Mucosa of gallbladder (tissue), 1 donor: ENCODE results near the gene APOL2. TPM values are rescaled to one million over a fixed set of nuclear protein-coding genes. Genes with fewer than 3 reads are reported as not detected.
"Not testable (repeated sequence)": the region's sequence is repeated elsewhere in the genome, so short reads cannot be mapped to it uniquely, and the experiment has no call there.

Experiments
- DNase-seq: peaks from one replicate; pipeline ENCODE4 v3.0.0-alpha.2; 2020; ENCODE audit warnings: low spot score
- total RNA-seq: library from RNA; stranded (reverse); gene quantifications from one replicate; pipeline ENCODE4 v1.2.1, GENCODE V29; 2021
- donor health status: DM: no; HTN: no; CAD: no.

The APOL2 gene
- total RNA-seq, 1 donor from 2014 or later, result 58.2 TPM

DNA sequence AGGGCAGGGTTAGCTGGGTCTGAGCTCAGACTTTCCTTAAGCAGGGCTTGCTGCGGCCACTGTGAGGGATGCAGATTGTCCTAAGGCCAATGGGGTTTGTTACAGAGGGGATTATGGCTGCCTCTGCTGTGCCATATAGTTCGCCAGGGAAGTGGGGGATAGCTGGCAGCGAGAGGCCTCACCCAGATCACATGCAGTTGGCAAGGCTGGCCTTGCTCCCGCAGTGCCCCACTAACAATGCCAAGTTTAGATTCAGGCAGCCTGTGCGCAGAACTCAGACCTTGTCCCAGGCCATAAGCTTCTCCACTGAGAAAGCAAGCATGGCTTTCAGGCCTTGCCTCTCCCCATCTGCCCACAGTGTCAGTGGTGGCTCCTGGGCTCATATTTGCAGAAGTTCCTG is 4.7 kb upstream of the APOL2 start:
- no peak for DNase-seq

DNA sequence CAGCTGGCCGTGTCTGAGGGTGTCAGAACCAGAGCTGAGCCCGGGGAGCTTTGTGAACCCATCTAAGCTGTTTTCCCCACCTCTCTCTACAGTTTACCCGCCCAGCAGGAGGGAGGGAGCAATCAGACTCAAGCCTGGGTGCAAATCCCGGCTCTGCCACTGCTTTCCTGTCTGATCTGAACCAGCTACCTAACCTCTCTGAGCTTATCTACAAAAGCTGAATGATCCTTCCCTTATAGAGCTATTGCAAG is 252 bp downstream of the APOL2 start:
- no peak for DNase-seq

DNA sequence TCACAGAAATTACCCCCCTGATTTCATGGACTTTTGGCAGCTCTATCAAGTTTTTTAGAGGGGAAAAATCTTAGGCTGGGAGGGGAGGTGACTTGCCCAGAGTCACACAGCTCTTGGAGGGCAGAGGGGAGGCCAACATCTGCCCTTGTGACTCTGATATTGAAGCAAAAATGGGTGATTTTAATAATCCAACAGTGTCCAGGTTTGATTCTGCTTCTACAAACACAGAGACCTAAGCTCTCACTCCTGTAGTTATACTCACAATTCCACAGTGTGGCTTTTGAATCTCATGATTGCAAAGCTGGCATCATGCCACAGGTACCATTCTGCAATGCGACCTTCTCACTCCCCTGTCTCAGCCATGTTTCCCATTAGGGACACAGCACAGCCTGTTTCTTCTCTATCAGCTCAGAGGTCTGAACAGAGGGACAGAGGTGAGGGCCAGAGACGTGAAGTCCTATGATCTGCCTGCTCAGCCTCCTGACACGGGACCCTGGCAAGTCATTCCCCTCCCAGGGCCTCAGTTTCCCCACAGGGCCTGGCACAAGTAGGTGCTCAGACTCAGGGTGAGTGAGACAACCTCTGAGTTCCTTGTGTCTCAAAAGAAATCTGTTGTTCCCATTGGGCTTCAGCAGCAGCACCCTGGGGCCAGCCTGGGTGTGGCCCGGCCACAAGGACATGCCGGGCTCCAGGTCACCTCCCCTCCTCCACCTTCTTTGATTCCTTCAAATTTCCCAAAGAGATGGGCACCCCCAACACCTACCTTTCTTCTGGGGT is 766 bp downstream of the APOL2 start:
- no peak for DNase-seq

DNA sequence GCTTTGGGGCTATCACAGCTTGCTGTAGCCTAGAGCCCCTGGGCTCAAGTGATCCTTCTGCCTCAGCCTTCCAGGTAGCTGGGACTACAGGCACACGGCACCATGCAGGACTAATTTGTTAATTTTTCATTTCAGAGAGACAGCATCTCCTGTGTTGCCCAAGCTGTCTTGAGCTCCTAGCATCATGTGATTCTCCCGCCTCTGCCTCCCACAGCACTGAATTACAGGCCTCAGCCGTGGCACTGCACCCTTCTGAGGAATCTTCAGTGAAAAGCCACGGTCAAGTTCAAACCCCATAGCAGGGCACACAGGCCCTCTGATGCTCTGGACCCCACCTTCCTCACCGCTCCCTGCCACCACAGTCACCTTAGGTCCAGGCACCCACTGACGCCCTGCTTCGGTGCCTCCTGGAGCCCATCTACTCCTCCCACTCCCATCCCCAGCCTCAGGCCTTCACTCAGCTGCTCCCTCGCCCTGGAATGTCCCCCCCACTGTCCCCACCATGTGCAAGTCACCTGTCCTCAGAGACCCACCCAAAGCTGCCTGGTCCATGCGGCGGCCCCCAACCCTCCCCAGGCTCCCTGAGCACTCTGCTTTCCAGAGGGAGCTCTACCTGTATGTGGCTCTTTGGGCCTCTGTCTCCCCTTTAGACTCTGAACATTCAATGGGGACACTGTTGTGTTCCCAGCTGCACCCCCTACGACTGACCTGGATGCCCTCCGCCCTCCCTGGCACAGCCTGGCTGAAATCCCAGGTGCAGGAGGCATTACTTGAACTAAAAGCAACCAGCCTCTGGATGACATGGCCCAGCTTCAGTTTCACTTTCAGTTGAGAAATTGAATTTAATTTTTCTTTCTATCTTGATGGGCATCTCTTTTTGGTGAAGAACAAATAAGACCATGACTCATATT is 1.6 kb downstream of the APOL2 start:
- DNase-seq, result no peak

DNA sequence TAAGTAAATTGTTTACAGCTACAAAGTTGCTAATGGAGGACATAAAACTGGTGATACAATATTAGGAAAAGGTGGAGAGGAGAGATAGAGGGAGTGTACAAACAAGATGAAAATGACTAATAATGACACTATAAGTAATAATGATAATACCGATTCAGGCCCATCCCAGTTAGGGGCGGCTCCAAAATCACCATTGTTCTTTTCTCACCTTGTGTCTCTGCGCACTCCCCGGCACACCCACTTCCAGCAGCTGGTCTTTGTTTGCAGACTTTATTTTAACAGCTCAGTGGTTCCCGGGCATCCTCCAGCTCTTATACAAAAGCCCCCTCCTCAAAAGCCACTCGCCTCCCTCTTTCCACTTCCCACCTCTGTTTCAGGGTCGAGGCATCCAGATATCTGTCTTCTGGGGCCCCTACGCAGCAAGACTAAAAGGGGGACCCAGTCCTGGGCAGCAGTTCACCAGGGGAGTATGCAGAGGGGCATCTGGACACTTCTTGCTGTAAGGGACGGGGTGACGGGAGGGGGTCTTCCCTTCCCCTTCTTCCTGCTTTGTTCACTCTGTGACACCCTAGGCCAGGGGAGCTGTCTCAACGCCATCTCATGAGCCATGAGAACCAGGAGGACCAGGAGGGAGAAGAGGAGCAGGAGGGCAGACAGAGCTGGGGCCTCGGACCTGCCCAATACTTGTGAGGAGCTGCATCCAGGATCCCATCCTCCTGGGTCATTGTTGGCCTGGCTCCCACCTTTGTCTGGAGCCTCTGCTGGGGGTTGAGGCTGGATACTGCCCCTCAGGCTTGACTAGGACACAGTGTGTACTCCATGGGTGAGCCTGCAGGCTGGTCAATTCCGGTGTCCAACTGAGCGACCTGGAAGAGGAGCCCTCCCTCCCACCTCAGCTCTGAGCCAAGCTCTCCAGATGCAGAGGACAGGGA is 2.7 kb downstream of the APOL2 start:
- no peak for DNase-seq

DNA sequence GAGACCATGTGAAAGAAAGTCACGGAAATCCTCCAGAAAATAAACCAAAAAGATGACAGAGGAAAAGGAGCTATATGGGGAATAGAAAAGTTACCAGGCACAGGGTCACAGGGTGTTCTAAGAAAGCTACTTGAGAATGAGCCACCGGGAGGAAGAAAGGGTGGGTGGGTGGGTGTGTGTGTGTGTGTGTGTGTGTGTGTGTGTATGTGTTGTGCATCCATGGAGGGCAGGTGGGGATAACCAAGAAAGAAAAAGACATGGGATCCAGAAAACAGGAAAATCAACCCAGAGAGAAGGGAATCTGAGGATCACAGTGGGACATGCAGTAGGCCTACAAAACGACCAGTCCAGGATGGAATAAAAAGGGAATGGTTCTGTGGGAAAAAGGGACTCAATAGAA is 3.7 kb downstream of the APOL2 start:
- DNase-seq, result no peak

DNA sequence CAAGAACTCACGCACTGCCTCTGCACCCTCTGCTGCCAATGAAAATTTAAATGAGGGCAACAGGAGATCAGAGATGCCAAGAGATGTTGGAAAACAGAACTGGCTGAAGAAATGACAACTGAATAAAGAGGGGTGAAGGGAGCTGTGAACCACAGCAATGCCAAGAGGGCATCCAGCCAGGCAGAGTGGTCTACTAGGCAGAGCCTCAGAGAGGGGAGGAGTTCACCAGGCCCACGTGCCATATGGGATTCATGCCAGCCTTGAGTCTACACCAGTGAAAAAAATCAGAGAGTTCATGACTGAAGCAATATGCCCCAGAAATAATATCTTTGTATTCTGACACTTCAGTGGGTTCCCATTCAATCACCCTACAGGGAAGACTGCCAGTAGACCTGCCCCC is 4.4 kb downstream of the APOL2 start:
- no peak for DNase-seq

DNA sequence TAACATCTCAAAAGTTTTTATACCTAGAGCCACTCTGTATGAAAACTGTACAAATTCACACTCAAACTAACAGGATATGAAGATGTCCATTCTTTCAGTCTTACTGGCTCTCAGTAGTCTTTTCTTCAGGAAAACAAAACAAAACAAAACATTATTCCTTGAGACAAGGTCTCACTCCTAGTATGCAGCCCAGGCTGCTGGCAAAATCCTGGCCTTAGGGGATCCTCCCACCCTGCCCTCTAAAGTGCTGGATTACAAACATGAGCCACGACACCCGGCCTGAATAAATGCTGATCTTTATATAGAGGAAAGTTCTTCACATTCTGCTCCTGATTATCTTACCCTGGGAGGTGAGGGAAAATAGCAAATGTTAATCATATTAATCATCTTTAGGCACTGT is 5.1 kb downstream of the APOL2 start:
- DNase-seq, result no peak

DNA sequence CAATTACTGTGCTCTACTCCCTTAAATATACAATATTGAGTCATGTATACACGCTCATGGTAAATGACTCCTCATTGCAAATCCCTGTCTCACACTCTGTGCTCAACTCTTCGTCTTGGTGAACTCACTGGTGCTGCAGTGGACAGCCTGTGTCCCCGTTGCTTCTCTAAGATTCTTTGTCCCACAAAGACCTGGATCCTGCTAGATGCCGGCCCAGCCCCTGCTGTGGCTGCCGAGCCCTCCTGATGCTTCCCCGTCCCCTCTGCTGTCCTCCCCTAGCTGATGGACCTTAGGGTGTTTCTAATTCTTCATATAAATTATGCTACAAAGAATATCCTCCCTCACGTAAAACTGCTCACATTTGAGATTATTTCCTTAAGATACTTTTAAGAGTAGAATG is 5.5 kb downstream of the APOL2 start:
- DNase-seq, result no peak

DNA sequence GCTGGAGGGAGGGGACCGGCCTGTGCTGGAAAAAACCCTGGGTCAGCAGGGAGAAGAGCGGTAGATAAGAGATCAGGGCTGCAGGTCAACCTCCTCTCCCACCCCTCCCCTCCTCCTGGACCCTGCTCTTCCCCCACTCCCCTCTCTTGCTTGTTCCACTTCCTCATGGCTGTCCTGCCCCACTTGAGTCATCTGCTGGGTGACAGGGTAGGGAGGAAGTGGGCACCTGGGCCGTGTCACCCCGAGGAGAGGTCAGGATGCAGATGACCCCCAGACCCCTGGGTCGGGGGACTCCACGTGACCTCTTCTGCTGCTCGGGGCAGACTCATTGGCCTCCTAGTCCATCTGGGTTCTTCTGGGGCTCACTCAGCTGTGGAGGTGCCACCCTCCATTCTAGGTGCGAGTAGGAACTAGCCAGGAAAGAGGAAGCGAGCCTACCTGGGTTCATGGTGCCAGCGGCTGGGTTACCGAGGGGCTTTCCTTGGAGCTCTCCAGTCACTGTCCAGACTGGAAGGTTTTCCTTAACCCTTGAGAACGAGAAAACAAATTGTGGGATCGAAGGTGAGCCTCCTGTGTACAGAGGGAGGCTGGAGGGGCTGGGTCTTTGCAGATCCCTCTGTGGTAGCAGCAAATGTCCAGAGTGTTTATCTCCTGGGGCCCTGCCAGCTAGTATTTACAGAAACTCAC is 6.5 kb downstream of the APOL2 start:
- DNase-seq, result no peak

DNA sequence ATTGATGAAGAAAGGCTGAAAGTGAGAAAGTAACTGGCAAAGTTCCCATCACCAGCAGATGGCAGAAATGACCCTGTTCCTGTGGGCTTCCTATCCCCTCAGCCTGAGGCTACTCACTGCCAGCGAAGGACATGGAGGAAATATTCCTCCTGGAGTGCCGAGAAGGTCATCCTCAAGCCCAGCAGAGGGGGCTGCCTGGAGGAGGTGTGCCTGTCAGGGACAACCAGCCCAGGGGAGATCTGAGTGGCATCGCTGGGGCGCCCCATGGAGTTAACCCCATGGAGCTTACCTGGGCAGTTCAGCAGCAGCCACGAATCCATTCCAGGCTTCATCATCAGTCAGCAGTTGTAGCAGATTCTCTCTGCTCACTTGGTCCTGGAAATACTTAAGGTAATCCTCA is 8.3 kb downstream of the APOL2 start:
- DNase-seq, result not testable (repeated sequence)

DNA sequence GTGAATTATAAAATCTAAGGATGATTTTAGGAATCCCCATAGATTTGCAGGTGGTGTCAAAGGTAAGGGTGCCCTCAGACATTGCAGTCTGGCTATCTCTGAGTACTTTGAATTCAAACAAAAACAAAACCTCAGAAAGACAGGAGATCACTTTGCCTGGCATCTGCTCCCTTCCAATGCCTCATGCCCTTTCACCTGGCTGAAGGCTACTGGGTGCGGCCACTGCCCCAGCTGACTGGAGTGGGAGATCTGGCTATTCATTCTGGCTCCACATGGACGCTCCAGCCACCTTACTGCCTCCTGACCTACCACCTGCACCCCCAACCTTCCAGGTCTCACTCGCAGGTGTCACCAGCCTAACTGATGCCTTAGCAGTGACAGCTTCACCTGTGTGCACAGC is 9.7 kb downstream of the APOL2 start:
- not testable (repeated sequence) for DNase-seq

DNA sequence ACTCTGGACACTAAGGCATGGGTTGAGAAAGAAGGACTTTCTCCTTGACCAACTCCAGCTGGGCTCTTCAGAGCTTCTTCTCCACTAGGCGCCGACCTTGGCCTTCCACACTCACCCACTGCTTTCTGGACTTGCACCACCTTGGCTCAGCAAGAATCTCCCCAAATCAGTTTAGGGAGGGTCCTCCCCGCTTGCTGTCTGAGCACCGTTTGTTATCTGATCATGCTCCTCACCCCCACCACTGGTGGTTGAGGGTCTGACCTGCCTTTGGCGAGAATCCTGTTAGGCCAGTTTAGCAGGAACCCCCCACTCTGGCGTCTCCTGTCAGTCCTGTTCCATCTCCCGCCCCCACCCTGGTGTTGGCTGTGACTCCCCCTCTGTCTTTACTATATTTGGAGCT is 10.4 kb downstream of the APOL2 start:
- no peak for DNase-seq

DNA sequence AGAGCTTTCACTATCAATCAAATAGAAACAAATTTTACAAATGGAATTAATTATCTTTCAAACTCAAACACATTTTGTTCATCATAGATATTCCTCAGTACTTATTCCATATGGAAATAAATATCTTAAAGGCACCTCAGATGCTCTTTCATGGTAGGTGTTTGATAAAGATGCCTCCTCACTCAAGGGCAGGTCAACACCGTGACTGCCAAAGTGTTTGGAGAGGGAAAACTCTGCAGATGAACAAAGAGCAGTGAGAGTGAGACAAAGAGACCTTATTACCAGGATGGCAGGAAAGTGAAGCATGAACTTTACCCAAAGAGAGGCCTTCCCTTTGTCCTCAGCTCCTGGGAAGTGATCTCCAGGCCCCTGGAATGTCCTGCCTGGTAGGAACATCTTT is 11.0 kb downstream of the APOL2 start:
- not testable (repeated sequence) for DNase-seq

DNA sequence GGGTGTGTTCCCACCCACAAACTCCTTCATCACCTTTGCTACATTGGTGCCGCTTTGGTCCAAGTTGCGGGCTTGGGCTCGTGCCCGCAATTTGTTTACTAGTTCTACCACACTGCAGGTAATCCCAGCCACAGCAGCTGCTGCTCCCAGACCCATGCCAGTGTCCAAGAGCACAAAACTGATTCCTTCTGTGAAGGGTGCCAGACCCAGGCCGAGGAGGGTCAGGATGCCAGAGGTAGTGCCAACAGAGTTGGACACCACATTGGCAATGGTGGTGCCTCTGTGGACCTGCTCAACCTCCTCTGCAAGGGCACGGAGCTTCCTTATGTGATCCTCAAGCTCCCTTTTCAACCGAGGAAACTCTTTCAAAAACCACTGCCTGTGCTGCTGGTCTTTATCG is 11.5 kb downstream of the APOL2 start:
- DNase-seq, result no peak

DNA sequence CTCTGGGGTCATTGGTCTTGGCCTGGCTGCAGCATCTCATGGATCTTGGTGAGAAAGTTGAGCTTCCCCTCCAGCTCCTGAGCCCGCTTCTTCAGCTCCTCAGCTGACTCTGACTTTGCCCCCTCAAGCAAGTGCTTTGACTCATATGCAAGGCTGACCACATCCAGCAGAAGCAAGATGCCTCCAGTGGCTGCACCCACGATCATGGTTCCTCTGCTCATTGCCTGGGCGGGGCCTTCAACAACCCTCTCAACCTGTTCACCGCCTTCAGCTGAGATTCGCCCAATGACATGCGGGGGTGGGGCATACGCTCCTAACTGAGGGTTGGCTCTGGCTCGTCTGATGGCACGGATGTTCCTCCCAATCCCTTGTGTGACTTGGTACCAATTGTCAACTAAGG is 11.9 kb downstream of the APOL2 start:
- no peak for DNase-seq

DNA sequence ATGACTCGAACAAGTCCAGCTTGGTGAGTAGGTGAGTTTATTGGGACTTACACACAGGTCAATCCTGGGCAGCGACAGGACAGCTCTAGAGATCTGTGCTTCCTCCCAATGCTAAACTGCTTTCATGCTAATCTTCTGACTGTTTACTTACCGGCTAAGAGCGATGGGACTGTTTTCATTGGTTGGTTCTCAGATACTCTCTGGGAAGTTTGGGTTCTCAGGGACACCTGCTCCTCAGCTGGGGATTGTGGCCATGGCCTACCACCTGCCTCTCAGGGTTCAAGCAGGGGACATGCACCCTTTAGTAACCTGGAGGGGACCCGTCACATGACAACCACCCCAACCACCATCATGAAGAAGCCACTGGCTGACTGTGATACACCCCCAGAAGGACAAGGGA is 13.1 kb downstream of the APOL2 start:
- no peak for DNase-seq

DNA sequence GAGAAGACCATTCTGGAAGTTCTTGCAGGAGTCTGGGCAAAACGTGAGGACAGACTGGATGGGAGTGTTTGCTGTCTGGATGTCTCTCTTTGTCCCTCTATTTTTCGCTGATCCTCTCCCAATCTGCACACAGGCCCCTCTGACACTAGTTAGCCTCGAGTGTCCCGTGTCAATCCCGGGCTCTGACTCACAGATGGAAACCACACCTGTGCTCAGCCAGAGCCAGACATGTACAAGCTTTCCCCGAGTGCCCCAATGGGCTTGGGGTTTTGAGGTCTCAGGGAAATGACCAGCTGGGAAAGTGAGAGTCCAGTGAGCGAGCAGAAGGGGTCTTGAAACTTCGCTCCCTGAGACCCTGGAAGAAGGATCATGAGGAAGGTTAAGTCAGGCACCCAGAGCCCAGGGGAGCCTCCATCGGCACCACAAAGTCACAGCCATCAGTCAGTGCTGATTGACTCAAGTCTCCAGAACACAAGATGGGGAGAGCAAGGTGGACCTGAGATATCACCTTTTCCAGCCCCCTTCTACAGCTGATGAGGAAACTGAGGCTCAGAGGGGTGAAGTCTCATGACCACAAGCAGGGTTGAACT is 13.9 kb downstream of the APOL2 start:
- no peak for DNase-seq

DNA sequence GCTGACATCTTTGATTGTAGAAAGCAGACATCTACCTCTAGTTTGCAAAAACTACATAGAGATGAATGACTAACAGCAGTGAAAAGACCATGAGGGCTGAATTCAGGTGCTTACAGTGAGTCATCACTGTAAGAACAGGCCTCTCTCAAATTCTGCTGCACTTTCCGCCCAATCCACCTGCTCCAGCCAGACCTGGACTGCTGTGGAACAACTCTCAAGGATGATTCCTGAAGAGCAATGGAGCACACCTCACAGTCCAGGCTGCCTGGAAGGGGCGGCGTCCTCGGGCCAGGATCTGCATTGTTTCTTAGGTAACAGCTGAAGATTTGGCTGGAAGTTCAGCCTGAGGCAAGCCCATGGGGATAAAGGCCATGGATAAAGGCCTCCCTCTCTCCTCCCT is 15.1 kb downstream of the APOL2 start:
- no peak for DNase-seq

DNA sequence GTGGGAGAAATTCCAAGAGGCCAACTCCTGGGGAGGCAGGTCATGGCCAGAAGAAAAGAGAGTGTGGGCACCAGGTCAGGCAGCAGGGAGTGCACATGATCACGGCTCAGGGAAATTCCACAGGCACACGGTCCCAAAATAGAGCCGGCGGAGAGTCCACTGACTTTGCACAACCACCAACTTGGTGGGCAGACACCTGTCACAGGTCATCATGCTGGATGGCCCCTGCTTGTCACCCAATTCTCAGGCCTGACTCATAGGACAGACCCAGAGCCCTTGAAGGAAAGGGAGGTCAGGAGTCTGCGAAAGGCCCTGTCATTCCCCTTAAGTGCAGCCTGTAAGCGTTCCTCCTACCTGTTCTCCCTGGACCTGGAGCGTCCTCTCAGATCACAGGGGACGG is 15.8 kb downstream of the APOL2 start:
- no peak for DNase-seq

DNA sequence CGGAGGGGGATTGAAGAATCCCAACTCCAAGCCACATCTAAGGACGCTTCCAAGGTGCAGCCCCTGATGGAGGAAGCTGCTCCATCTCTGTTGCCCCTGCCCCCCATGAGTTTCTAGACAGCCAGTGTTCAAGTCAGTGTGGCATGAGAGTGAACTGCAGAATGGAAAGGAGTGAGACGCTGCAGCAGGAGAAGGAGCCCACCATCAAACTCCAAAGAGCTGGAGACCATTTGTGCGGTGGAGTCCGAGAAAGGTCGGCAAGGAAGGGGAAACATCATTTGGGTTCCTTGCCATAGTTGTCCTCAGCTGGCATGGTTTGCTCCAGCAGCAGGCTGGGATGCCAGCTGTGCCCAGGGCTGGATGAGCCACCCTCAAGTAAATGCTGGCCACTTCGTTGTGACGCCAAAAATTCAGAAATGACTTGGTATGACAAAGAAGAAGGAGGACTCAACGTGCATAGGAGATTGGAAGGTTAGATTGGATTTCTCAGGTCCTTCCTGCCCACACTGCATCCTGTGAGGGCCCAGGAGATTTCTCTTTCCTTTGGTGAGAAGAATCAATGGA is 16.4 kb downstream of the APOL2 start:
- no peak for DNase-seq
